Measurements from ENCODE around the gene TMEM59L.

Gene TMEM59L

DNA sequence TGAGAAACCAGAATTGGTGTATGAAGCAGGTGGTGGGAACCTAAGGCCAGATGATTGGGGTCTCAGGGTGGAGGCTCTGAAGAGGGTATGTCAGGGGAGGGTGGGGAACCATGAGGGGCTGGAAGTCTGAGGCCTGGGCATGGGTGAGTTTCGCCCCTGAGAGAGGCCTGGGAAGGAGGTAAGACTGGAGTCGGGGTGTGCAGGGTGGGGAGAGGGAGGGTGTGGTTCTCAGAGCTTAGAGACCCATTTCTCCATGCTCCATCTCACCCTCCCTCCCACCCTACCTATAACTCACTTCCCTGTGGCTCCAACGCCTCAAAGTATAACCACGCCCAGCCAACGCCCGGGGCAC lies 23.1 kb downstream of the TMEM59L start:
- DNase-seq (ENCODE audit: extremely low spot score) = no peak
- POLR2A ChIA-PET = no interaction called here
- TF ChIP-seq ARNT (IDR thresholded peaks at IDR 0.05) = no peak
- TF ChIP-seq L3MBTL2 (conservative IDR thresholded peaks at IDR 0.05) = no peak
- TF ChIP-seq NFRKB (IDR thresholded peaks at IDR 0.05) = no peak
- no peak for TF ChIP-seq FOXM1 (IDR thresholded peaks at IDR 0.05; ENCODE audit: borderline replicate concordance)
- no peak for TF ChIP-seq ELF4 (IDR thresholded peaks at IDR 0.05)
- TF ChIP-seq HDGF (IDR thresholded peaks at IDR 0.05; ENCODE audit: borderline replicate concordance) = no peak
- no peak for TF ChIP-seq BHLHE40 (IDR thresholded peaks at IDR 0.05; ENCODE audit: borderline replicate concordance)
- TF ChIP-seq FOXK2 (IDR thresholded peaks at IDR 0.05) = no peak
- TF ChIP-seq CTBP1 (IDR thresholded peaks at IDR 0.05; ENCODE audit: borderline replicate concordance) = no peak
- no peak for TF ChIP-seq SP1 (IDR thresholded peaks at IDR 0.05)
- TF ChIP-seq ZNF384 (IDR thresholded peaks at IDR 0.05) = no peak
- no peak for TF ChIP-seq LEF1 (IDR thresholded peaks at IDR 0.05; ENCODE audit: borderline replicate concordance)
- TF ChIP-seq SUZ12 (IDR thresholded peaks at IDR 0.05) = no peak
- TF ChIP-seq PKNOX1 (IDR thresholded peaks at IDR 0.05) = no peak
- no peak for TF ChIP-seq TARDBP (IDR thresholded peaks at IDR 0.05)
- no peak for TF ChIP-seq FOXA1 (IDR thresholded peaks at IDR 0.05)
- CTCF ChIA-PET = no interaction called here

GRCh38 chr19:18636183-18636968 lies 23.7 kb downstream of the TMEM59L start:
- POLR2A ChIA-PET = no interaction called here
- peak; percentile 98 for DNase-seq (ENCODE audit: extremely low spot score)
- CTCF ChIA-PET = no interaction called here
- TF ChIP-seq TARDBP (IDR thresholded peaks at IDR 0.05) (no peak), FOXA1 (IDR thresholded peaks at IDR 0.05) (no peak), SP1 (IDR thresholded peaks at IDR 0.05) (peak; percentile 98), HDGF (IDR thresholded peaks at IDR 0.05; ENCODE audit: borderline replicate concordance) (no peak), FOXK2 (IDR thresholded peaks at IDR 0.05) (no peak), ZNF384 (IDR thresholded peaks at IDR 0.05) (no peak)

DNA sequence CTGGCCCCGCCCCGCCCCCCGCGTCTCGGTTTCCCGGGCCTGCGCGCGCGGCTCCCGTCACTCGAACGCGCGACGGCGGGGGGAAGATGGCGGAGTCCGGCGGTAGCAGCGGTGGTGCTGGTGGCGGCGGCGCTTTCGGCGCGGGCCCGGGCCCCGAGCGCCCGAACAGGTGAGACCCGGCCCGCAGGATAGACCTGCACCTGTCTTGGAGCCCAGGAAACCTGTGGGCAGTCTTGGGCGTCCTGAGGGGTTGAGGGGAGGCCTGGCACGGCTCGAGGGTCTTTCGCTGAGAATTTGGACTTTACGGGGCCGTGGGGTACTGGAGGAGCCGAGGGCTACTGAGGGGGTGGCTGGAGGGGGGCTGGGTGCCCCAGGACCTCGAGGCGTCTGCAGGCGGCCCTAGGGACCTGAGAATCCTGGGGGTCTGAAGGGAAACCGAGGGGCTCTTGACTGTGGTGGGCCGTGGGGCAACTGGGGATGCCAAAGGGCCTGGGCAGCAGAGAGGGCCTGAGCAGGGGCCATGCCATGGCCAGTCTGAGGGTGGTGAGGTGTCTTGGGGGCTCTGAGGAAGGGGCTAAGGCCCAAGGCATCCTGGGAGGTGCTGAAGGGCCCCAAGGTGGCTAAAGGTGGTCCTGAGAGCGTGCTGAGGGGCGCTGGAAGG lies 24.4 kb downstream of the TMEM59L start, which contains the start of gene KLHL26:
KLHL26 (plus strand) TSS at position 60 of the 661 bp plus-strand sequence; CDS start at position 87, 27 bp downstream.
- ChIA-PET POLR2A (no interaction called here), CTCF (no interaction called here)
- DNase-seq (ENCODE audit: extremely low spot score) = no peak
- TF ChIP-seq ARNT (IDR thresholded peaks at IDR 0.05) (no peak), LEF1 (IDR thresholded peaks at IDR 0.05; ENCODE audit: borderline replicate concordance) (no peak), SP1 (IDR thresholded peaks at IDR 0.05) (no peak), HDGF (IDR thresholded peaks at IDR 0.05; ENCODE audit: borderline replicate concordance) (no peak), CTBP1 (IDR thresholded peaks at IDR 0.05; ENCODE audit: borderline replicate concordance) (no peak), L3MBTL2 (conservative IDR thresholded peaks at IDR 0.05) (no peak), FOXM1 (IDR thresholded peaks at IDR 0.05; ENCODE audit: borderline replicate concordance) (no peak), ELF4 (IDR thresholded peaks at IDR 0.05) (no peak), PKNOX1 (IDR thresholded peaks at IDR 0.05) (no peak), SUZ12 (IDR thresholded peaks at IDR 0.05) (no peak), BHLHE40 (IDR thresholded peaks at IDR 0.05; ENCODE audit: borderline replicate concordance) (no peak), FOXK2 (IDR thresholded peaks at IDR 0.05) (no peak), TARDBP (IDR thresholded peaks at IDR 0.05) (no peak), NFRKB (IDR thresholded peaks at IDR 0.05) (no peak), ZNF384 (IDR thresholded peaks at IDR 0.05) (no peak), FOXA1 (IDR thresholded peaks at IDR 0.05) (no peak)

- no peak for DNase-seq (ENCODE audit: extremely low spot score)
- TF ChIP-seq SUZ12 (IDR thresholded peaks at IDR 0.05) (no peak), CTBP1 (IDR thresholded peaks at IDR 0.05; ENCODE audit: borderline replicate concordance) (no peak), L3MBTL2 (conservative IDR thresholded peaks at IDR 0.05) (no peak), SP1 (IDR thresholded peaks at IDR 0.05) (no peak), TARDBP (IDR thresholded peaks at IDR 0.05) (no peak), FOXA1 (IDR thresholded peaks at IDR 0.05) (no peak), LEF1 (IDR thresholded peaks at IDR 0.05; ENCODE audit: borderline replicate concordance) (no peak), HDGF (IDR thresholded peaks at IDR 0.05; ENCODE audit: borderline replicate concordance) (no peak), BHLHE40 (IDR thresholded peaks at IDR 0.05; ENCODE audit: borderline replicate concordance) (no peak), ZNF384 (IDR thresholded peaks at IDR 0.05) (no peak), NFRKB (IDR thresholded peaks at IDR 0.05) (no peak), FOXM1 (IDR thresholded peaks at IDR 0.05; ENCODE audit: borderline replicate concordance) (no peak), ELF4 (IDR thresholded peaks at IDR 0.05) (no peak), PKNOX1 (IDR thresholded peaks at IDR 0.05) (no peak), ARNT (IDR thresholded peaks at IDR 0.05) (no peak), FOXK2 (IDR thresholded peaks at IDR 0.05) (no peak)
- POLR2A ChIA-PET = no interaction called here
- CTCF ChIA-PET = no interaction called here
These were observed 25.3 kb downstream of the TMEM59L start for GRCh38 chr19:18637673-18638630.
